Measurements from ENCODE around the gene SCGB3A2. TPM values are rescaled to one million over a fixed set of nuclear protein-coding genes. Genes with fewer than 3 reads are reported as not detected.
A peak's percentile ranks its signal among the peaks of the same experiment; 100 is the strongest.

Gene SCGB3A2
- total and polyA plus RNA-seq, 5 donors: 0.34 to 0.95 TPM; not detected in 3

- WGBS: 21% methylated on average over 6 of the region's 6 CpGs
- Histone ChIP-seq H3K9me3 (ENCODE audit: control insufficient read depth, low read length) (no peaks in the 10 kb centered on the region), H3K4me1 (ENCODE audit: control insufficient read depth, insufficient read depth, low read length) (no peaks in the 10 kb centered on the region), H3K27me3 (ENCODE audit: control insufficient read depth, insufficient read depth) (no peaks in the 10 kb centered on the region), H3K4me3 (ENCODE audit: low read length) (no peak overlapping the region), H3K27ac (ENCODE audit: low read length) (no peak overlapping the region)
- intact Hi-C loops (cut with DNase I): no loop called here
- ATAC-seq (peak; percentile 66 to 94), DNase-seq (peak in 2 of 3 donors; percentile 38 to 49)
Observed at GRCh38 chr5:147882586-147883313, 4.2 kb downstream of the SCGB3A2 start.

- no peak overlapping the region for H3K27ac ChIP-seq (ENCODE audit: low read length)
- no peak for DNase-seq
- 11% methylated on average over 3 of the region's 3 CpGs for WGBS
- H3K4me1 ChIP-seq (ENCODE audit: control insufficient read depth, insufficient read depth, low read length): no peaks in the 10 kb centered on the region
- H3K9me3 ChIP-seq (ENCODE audit: control insufficient read depth, low read length): no peaks in the 10 kb centered on the region
- H3K27me3 ChIP-seq (ENCODE audit: control insufficient read depth, insufficient read depth): no peaks in the 10 kb centered on the region
- ATAC-seq: no peak
- no peak overlapping the region for H3K4me3 ChIP-seq (ENCODE audit: low read length)
- intact Hi-C loops (cut with DNase I): loop anchor here (5.0 kb wide), 2 partner anchors 45 to 50 kb away; no protein-coding TSS in a partner anchor
Observed at GRCh38 chr5:147887026-147887627, 8.6 kb downstream of the SCGB3A2 start.

- no peak for DNase-seq
- no peak overlapping the region for H3K4me3 ChIP-seq (ENCODE audit: low read length)
- H3K4me1 ChIP-seq (ENCODE audit: control insufficient read depth, insufficient read depth, low read length): no peaks in the 10 kb centered on the region
- no peak overlapping the region for H3K27ac ChIP-seq (ENCODE audit: low read length)
- H3K9me3 ChIP-seq (ENCODE audit: control insufficient read depth, low read length): no peaks in the 10 kb centered on the region
- no peaks in the 10 kb centered on the region for H3K27me3 ChIP-seq (ENCODE audit: control insufficient read depth, insufficient read depth)
- no peak for ATAC-seq
- WGBS: 63% methylated on average over 2 of the region's 2 CpGs
- intact Hi-C loops (cut with DNase I): loop anchor here (5.0 kb wide), 2 partner anchors 44 to 49 kb away; no protein-coding TSS in a partner anchor
Observed at GRCh38 chr5:147887930-147888329, 9.4 kb downstream of the SCGB3A2 start.

GRCh38 chr5:147892696-147893296 is 14.3 kb downstream of the SCGB3A2 start:
- H3K4me3 ChIP-seq (ENCODE audit: low read length): no peak overlapping the region
- H3K4me1 ChIP-seq (ENCODE audit: control insufficient read depth, insufficient read depth, low read length): no peaks in the 10 kb centered on the region
- ATAC-seq: peak; percentile 74 to 91
- DNase-seq: peak in 2 of 3 donors; percentile 21 to 40
- H3K27me3 ChIP-seq (ENCODE audit: control insufficient read depth, insufficient read depth): no peaks in the 10 kb centered on the region
- intact Hi-C loops (cut with DNase I): no loop called here
- H3K9me3 ChIP-seq (ENCODE audit: control insufficient read depth, low read length): no peaks in the 10 kb centered on the region
- H3K27ac ChIP-seq (ENCODE audit: low read length): no peak overlapping the region
- WGBS: 55% methylated on average over 3 of the region's 3 CpGs

- intact Hi-C loops (cut with DNase I): no loop called here
- no peaks in the 10 kb centered on the region for H3K9me3 ChIP-seq (ENCODE audit: control insufficient read depth, low read length)
- H3K4me1 ChIP-seq (ENCODE audit: control insufficient read depth, insufficient read depth, low read length): no peaks in the 10 kb centered on the region
- no peak overlapping the region for H3K27ac ChIP-seq (ENCODE audit: low read length)
- no peak overlapping the region for H3K4me3 ChIP-seq (ENCODE audit: low read length)
- ATAC-seq: peak in 1 of 2 donors; percentile 86
- DNase-seq: no peak
- H3K27me3 ChIP-seq (ENCODE audit: control insufficient read depth, insufficient read depth): no peaks in the 10 kb centered on the region
- 28% methylated on average over 2 of the region's 2 CpGs for WGBS
Observed at GRCh38 chr5:147893820-147894219, 15.3 kb downstream of the SCGB3A2 start.

GRCh38 chr5:147895864-147896263 is 17.4 kb downstream of the SCGB3A2 start:
- Histone ChIP-seq H3K4me1 (ENCODE audit: control insufficient read depth, insufficient read depth, low read length) (no peaks in the 10 kb centered on the region), H3K4me3 (ENCODE audit: low read length) (no peak overlapping the region), H3K27me3 (ENCODE audit: control insufficient read depth, insufficient read depth) (no peaks in the 10 kb centered on the region), H3K9me3 (ENCODE audit: control insufficient read depth, low read length) (no peaks in the 10 kb centered on the region), H3K27ac (ENCODE audit: low read length) (no peak overlapping the region)
- DNase-seq (no peak), ATAC-seq (peak in 1 of 2 donors; percentile 24)
- intact Hi-C loops (cut with DNase I): no loop called here
- 48% methylated on average over 1 of the region's 1 CpG for WGBS

- H3K27me3 ChIP-seq (ENCODE audit: control insufficient read depth, insufficient read depth): no peaks in the 10 kb centered on the region
- 74% methylated on average over 3 of the region's 3 CpGs for WGBS
- no peak overlapping the region for H3K27ac ChIP-seq (ENCODE audit: low read length)
- no peak for DNase-seq
- H3K9me3 ChIP-seq (ENCODE audit: control insufficient read depth, low read length): no peaks in the 10 kb centered on the region
- intact Hi-C loops (cut with DNase I): no loop called here
- H3K4me1 ChIP-seq (ENCODE audit: control insufficient read depth, insufficient read depth, low read length): no peaks in the 10 kb centered on the region
- H3K4me3 ChIP-seq (ENCODE audit: low read length): no peak overlapping the region
- ATAC-seq: no peak
Observed at GRCh38 chr5:147898875-147899401, 20.4 kb downstream of the SCGB3A2 start.

- WGBS: 58% methylated on average over 12 of the region's 12 CpGs
- Histone ChIP-seq H3K4me1 (ENCODE audit: control insufficient read depth, insufficient read depth, low read length) (no peaks in the 10 kb centered on the region), H3K27ac (ENCODE audit: low read length) (no peak overlapping the region), H3K27me3 (ENCODE audit: control insufficient read depth, insufficient read depth) (no peaks in the 10 kb centered on the region), H3K4me3 (ENCODE audit: low read length) (no peak overlapping the region), H3K9me3 (ENCODE audit: control insufficient read depth, low read length) (no peaks in the 10 kb centered on the region)
- ATAC-seq (no peak), DNase-seq (peak in 2 of 3 donors; percentile 26 to 36)
- intact Hi-C loops (cut with DNase I): no loop called here
Observed at GRCh38 chr5:147901599-147902039, 23.1 kb downstream of the SCGB3A2 start.

- no peaks in the 10 kb centered on the region for H3K27me3 ChIP-seq (ENCODE audit: control insufficient read depth, insufficient read depth)
- intact Hi-C loops (cut with DNase I): no loop called here
- H3K4me1 ChIP-seq (ENCODE audit: control insufficient read depth, insufficient read depth, low read length): no peaks in the 10 kb centered on the region
- no peak overlapping the region for H3K4me3 ChIP-seq (ENCODE audit: low read length)
- no peaks in the 10 kb centered on the region for H3K9me3 ChIP-seq (ENCODE audit: control insufficient read depth, low read length)
- no peak for DNase-seq
- no peak overlapping the region for H3K27ac ChIP-seq (ENCODE audit: low read length)
- no peak for ATAC-seq
Observed at GRCh38 chr5:147902609-147903115, 24.2 kb downstream of the SCGB3A2 start.

- H3K9me3 ChIP-seq (ENCODE audit: control insufficient read depth, low read length): no peaks in the 10 kb centered on the region
- no peak overlapping the region for H3K27ac ChIP-seq (ENCODE audit: low read length)
- no peak overlapping the region for H3K4me3 ChIP-seq (ENCODE audit: low read length)
- intact Hi-C loops (cut with DNase I): no loop called here
- 80% methylated on average over 4 of the region's 4 CpGs for WGBS
- H3K27me3 ChIP-seq (ENCODE audit: control insufficient read depth, insufficient read depth): no peaks in the 10 kb centered on the region
- no peaks in the 10 kb centered on the region for H3K4me1 ChIP-seq (ENCODE audit: control insufficient read depth, insufficient read depth, low read length)
- ATAC-seq: no peak
- no peak for DNase-seq
Observed at GRCh38 chr5:147904110-147904509, 25.6 kb downstream of the SCGB3A2 start.

All from right cardiac atrium (tissue), 5 donors.